Measurements from ENCODE around the gene ATG12.
A peak's percentile ranks its signal among the peaks of the same experiment; 100 is the strongest.

ATG12 gene

GRCh38 chr5:115801152-115801551, 40.2 kb downstream of the ATG12 start:
- H3K27ac ChIP-seq: no peak overlapping the region
- TF ChIP-seq, protein P1, sequence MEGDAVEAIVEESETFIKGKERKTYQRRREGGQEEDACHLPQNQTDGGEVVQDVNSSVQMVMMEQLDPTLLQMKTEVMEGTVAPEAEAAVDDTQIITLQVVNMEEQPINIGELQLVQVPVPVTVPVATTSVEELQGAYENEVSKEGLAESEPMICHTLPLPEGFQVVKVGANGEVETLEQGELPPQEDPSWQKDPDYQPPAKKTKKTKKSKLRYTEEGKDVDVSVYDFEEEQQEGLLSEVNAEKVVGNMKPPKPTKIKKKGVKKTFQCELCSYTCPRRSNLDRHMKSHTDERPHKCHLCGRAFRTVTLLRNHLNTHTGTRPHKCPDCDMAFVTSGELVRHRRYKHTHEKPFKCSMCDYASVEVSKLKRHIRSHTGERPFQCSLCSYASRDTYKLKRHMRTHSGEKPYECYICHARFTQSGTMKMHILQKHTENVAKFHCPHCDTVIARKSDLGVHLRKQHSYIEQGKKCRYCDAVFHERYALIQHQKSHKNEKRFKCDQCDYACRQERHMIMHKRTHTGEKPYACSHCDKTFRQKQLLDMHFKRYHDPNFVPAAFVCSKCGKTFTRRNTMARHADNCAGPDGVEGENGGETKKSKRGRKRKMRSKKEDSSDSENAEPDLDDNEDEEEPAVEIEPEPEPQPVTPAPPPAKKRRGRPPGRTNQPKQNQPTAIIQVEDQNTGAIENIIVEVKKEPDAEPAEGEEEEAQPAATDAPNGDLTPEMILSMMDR (conservative IDR thresholded peaks at IDR 0.05): no peak

- TF ChIP-seq, protein P1 (conservative IDR thresholded peaks at IDR 0.05): no peak
- peak overlapping the region; percentile 80 for H3K27ac ChIP-seq
These were observed 41.3 kb downstream of the ATG12 start for GRCh38 chr5:115800108-115800507.

DNA sequence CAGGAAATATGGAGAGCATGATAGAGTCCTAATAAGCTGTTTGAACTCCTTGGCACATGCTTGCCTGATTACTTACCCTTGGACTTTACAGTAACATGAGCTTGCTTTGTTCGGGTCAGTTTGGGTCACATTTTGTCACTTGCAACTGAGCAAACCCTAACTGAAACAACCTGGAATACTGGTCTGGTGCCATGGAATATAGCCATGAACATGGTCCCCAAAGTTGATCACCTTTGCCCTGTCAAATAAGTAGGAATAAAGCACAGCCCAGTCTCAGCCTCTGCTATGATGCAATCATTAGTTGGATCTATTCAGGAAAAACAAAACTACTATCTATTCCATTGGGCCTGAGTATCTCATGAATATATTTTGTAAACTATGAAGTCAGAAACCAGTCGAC, 43.1 kb downstream of the ATG12 start:
- TF ChIP-seq, protein P1 (conservative IDR thresholded peaks at IDR 0.05): no peak
- H3K27ac ChIP-seq: peak overlapping the region; percentile 80

GRCh38 chr5:115796656-115797055, 44.7 kb downstream of the ATG12 start:
- TF ChIP-seq, protein P1 (conservative IDR thresholded peaks at IDR 0.05): no peak
- peak overlapping the region; percentile 80 for H3K27ac ChIP-seq

- TF ChIP-seq, protein P1 (conservative IDR thresholded peaks at IDR 0.05): no peak
- H3K27ac ChIP-seq: no peak overlapping the region
These were observed 45.7 kb downstream of the ATG12 start for GRCh38 chr5:115795700-115796099.

DNA sequence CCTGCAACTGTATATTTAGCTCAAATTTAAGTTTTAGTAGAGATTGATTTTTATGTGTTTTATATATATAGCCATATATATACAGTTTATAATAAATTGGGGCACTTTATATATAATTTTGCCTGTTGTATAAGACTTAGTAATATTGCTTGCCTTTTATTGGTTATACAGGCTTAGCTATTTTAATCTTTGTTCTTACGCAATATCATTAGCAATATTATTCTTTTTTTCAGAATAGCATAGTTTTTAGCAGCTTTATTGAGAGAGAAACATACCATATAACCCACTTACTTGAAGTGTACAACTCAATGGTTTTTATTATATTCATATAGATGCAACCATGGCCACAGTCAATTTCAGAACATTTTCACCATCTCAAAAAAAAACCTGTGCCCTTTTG, 52.9 kb downstream of the ATG12 start:
- no peak overlapping the region for H3K27ac ChIP-seq
- TF ChIP-seq, protein P1 (conservative IDR thresholded peaks at IDR 0.05): no peak

DNA sequence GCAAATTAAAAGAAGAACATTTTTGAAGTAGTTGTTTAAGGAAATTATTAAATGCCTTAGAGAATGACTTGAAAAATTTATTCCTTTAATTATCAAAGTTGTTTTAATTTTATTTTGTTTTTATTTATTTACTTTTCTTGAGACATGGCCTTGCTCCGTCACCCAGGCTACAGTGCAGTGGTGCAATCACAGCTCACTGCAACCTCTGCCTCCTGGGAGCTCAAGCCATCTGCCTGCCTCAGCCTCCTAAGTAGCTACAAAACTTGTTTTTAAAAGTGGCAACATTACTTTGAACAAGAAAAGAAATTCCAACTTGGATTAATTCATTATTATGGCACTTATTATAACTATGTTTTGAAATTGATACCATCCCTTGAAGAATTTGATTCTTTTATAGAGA, 53.9 kb downstream of the ATG12 start:
- TF ChIP-seq, protein P1 (conservative IDR thresholded peaks at IDR 0.05): no peak
- no peak overlapping the region for H3K27ac ChIP-seq

Measured in VCaP (cell line).